Activated CD4-positive, alpha-beta T cell treated with anti-CD3 and anti-CD28 coated beads for 36 hours (primary cell): Measurements from ENCODE around the gene ZNF140. TPM values are rescaled to one million over a fixed set of nuclear protein-coding genes. Genes with fewer than 3 reads are reported as not detected.

Experiments used
- ATAC-seq: fragments of 200-7000 bp; cut with Tn5 transposase; one replicate; pipeline ENCODE4 v1.10.0; 2021; ENCODE audit warnings: mild to moderate bottlenecking, moderate library complexity
- CTCF ChIA-PET: fragments of 350-600 bp; sonication (Branson Sonifier 250); formaldehyde crosslinking; loops from one replicate; lab custom pipeline; 2021; ENCODE audit warnings: antibody characterized with exemption; lab: Charles Lee
- POLR2A ChIA-PET: fragments of 350-600 bp; sonication (Branson Sonifier 250); formaldehyde crosslinking; loops from one replicate; lab custom pipeline; 2021; ENCODE audit warnings: antibody characterized with exemption, inconsistent platforms; lab: Charles Lee
- DNase-seq: peaks from one replicate; pipeline ENCODE4 v3.0.0-alpha.2; 2020
- H3K27ac Mint-ChIP-seq: one replicate; pipeline ENCODE4 v1.8.0; 2021; ENCODE audit warnings: mixed read lengths
- H3K27me3 Mint-ChIP-seq: one replicate; pipeline ENCODE4 v1.8.0; 2021; ENCODE audit warnings: mixed read lengths
- H3K36me3 Mint-ChIP-seq: one replicate; pipeline ENCODE4 v1.8.0; 2021; ENCODE audit warnings: low read depth, mixed read lengths
- H3K4me1 Mint-ChIP-seq: one replicate; pipeline ENCODE4 v1.8.0; 2021; ENCODE audit warnings: mixed read lengths
- H3K4me3 Mint-ChIP-seq: one replicate; pipeline ENCODE4 v1.8.0; 2021; ENCODE audit warnings: mild to moderate bottlenecking, moderate library complexity, mixed read lengths
- H3K9me3 Mint-ChIP-seq: one replicate; pipeline ENCODE4 v1.8.0; 2021; ENCODE audit warnings: low read depth, mixed read lengths
- intact Hi-C, 2 experiments: fragments of 100-400 bp; cut with DNase I in 1 of 2; cut with micrococcal nuclease in 1 of 2; formaldehyde crosslinking; loops; one replicate each; pipeline versions ENCODE4 v1.14.2 to v1.15.1; 2022 to 2024; cut with DNase I, micrococcal nuclease
- total RNA-seq, 2 experiments: library from RNA; stranded (reverse); gene quantifications; one replicate each; pipeline ENCODE4 v1.2.3, GENCODE V29; 2021

Gene ZNF140
- 10 to 100 TPM; 13.3 to 14.3 TPM for total RNA-seq

DNA sequence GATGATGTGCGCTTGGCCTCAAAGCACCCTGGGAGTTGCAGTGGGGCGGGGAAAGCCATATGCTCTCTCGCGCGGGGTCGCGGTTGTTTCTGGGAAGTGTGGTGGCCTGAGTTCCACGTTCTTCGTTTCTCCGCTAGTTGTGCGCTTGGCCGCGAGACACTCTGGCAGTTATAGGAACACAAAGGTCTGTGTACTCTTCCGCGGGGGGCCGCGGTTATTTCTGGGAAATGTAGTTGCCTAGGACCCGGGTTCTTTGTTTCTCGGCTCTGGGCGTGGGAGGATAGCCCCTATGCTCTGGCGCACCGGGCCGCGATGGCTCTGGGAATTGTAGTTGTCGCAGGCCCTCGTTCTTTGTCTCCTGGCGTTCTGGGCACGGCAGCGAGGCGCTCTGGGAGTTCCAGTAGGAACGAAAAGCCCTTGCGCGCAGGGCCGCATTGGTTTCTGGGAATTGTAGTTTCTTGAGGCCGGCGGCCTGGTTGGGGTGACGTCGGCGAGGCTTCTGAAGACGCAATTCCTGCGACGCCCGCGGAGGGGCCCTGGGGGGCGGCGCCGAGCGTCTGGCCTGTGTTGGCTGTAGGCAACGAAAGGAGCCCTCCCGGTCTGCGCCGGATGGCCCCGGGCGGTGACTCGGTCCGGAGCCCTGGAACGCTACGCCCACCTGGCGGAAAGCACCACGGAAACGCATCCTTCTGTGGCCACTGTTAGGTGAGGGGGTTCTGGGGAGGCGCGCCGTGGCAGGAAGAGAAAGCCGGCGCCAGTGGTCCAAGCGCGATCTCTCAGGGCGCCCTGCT is at the start of gene ZNF140:
Gene ZNF140 (plus strand): TSS at position 556 of the 791 bp plus-strand sequence. CDS start 398 bp downstream, outside the sequence.
- intact Hi-C loops, result loop anchor here (1.0 kb wide), 10 partner anchors 43 to 370 kb away; partner anchors contain the start of genes CHFR (in 2 of the 2), ZNF10 (in 2 of the 2), ZNF26 (in 2 of the 2) and ZNF268 (in 2 of the 2)
- ChIA-PET CTCF (interaction anchor here (0.7 to 1.2 kb wide), 4 partner anchors 50 to 123 kb away, joined by 3 to 5 read pairs (median 3); partner anchors contain the start of genes ZNF10, ZNF268 and ZNF891), POLR2A (interaction anchor here (0.6 to 1.1 kb wide), 7 partner anchors 26 to 319 kb away, joined by 3 to 7 read pairs (median 5); partner anchors contain the start of genes ANKLE2, ZNF10, ZNF26 and ZNF268)
- H3K27ac Mint-ChIP-seq, result no peak within 1 kb of the TSS
- H3K4me3 Mint-ChIP-seq, result no peak within 1 kb of the TSS
- ATAC-seq, result peak; percentile 64
- peaks cover 54% of the 10 kb centered on the region for H3K9me3 Mint-ChIP-seq
- peaks cover 65% of the 10 kb centered on the region for H3K36me3 Mint-ChIP-seq
- H3K27me3 Mint-ChIP-seq, result no peaks in the 10 kb centered on the region
- DNase-seq, result peak; percentile 97
- H3K4me1 Mint-ChIP-seq, result peaks cover 13% of the 10 kb centered on the region

DNA sequence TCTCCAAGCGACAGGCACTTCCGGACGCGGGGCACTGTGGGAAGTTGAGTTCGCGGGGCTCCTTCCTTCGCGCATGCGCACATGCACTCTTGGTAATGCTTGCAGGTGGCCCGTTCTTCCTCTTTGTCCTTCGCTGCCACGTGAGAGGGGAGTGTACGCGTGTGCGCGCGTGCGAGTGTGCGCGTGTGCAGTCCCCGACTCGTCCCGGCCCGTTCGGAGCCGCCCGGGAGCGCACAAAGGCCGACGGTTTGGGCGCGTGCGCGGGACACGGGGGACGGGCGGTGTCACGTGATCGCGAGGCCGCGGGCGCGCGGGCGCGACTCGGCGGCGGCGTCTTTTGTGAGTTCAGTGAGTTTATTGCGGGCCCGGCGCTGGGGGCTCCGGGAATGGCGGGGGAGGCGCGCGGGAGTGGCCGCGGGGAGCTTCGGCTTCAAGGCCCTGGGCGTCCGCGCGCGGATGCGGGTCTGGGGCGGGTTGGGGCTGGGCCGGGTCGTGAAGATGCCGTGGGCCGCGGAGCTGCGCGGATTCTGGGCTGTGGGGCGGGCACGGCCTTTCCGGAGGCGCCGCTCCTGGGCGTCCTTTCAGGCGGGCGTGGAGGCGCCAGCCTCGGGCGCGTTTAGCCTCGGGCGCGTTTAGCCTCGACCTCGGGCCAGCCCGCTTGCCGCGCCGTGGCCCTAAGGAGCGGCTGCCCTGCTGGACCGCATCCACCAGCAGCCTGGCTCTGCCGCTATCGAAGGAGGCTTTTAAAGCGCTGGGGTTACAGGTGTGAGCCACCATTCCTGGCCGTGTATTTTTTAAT is 43.3 kb upstream of the ZNF140 start, which contains the start of gene ZNF84:
Gene ZNF84 (plus strand): TSS at position 303 of the 799 bp plus-strand sequence. CDS start 3,959 bp downstream, outside the sequence.
- no peaks in the 10 kb centered on the region for H3K27me3 Mint-ChIP-seq
- H3K4me1 Mint-ChIP-seq, result peaks cover 10% of the 10 kb centered on the region
- ChIA-PET CTCF (interaction anchor here (1.1 kb wide), 1 partner anchor 45 kb away, joined by 3 read pairs; no protein-coding TSS in a partner anchor), POLR2A (interaction anchor here (0.6 to 1.8 kb wide), 2 partner anchors 43 to 155 kb away, joined by 3 to 7 read pairs; no protein-coding TSS in a partner anchor)
- peak; percentile 98 for DNase-seq
- intact Hi-C loops, result loop anchor here (1.0 to 2.0 kb wide), 10 partner anchors 43 to 327 kb away; partner anchors contain the start of genes ZNF10 (in 2 of the 2), ZNF140 (in 2 of the 2), ZNF26 (in 2 of the 2) and ZNF891 (in 2 of the 2)
- H3K36me3 Mint-ChIP-seq, result peaks cover 56% of the 10 kb centered on the region
- H3K4me3 Mint-ChIP-seq, result peak within 1 kb of the TSS; percentile 85
- H3K27ac Mint-ChIP-seq, result peak within 1 kb of the TSS; percentile 94
- peak; percentile 97 for ATAC-seq
- H3K9me3 Mint-ChIP-seq, result peaks cover 44% of the 10 kb centered on the region

DNA sequence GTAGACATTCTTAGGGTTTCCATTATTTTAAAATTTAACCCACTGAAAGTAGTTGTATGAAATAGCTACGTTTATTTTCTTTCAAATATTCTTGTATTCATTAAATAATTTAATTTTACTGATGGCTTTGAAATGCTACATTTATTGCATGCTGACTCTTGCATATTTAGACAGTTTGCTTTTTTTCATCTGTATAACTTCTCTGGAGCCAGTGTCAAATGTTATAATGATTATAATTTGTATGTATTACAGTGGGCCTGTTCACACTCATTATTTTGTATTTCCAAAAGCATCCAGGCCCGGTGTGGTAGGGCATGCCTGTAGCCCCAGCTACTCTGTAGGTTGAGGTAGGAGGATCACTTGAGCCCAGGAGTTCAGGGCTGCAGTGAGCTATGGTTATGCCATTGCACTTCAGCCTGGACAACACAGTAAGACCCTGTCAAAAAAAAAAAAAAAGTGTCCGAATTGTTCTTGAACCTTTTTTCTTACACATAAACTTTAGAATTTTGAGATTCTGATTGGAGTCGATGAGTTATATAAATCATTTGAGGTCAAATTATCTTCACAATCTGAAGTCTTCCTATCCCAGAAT is 42.5 kb upstream of the ZNF140 start:
- Mint-ChIP-seq H3K27me3 (no peaks in the 10 kb centered on the region), H3K4me1 (peaks cover 10% of the 10 kb centered on the region), H3K27ac (peak overlapping the region; percentile 94), H3K4me3 (peak overlapping the region; percentile 85), H3K36me3 (peaks cover 64% of the 10 kb centered on the region), H3K9me3 (peaks cover 48% of the 10 kb centered on the region)
- no peak for DNase-seq
- no peak for ATAC-seq
- ChIA-PET POLR2A (interaction anchor here (0.7 to 1.8 kb wide), 2 partner anchors 42 to 758 kb away, joined by 3 to 7 read pairs; no protein-coding TSS in a partner anchor), CTCF (interaction anchor here (0.7 to 1.1 kb wide), 4 partner anchors 8 to 213 kb away, joined by 3 read pairs; no protein-coding TSS in a partner anchor)
- intact Hi-C loops, result no loop called here

DNA sequence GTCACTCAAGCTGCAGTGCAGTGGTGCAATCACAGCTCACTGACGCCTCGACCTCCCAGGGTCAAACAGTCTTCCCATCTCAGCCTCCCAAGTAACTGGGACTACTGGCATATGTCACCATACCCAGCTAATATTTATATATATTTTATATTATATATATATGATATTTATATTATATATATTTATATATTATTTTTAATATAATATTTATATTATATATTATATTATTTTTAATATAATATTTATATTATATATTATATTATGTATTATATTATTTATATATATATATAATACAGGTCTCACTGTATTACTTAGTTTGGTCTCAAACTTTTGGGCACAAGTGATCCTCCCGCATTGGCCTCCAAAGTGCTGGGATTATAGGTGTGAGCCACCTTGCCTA is 34.0 kb upstream of the ZNF140 start:
- peaks cover 97% of the 10 kb centered on the region for H3K36me3 Mint-ChIP-seq
- peaks cover 64% of the 10 kb centered on the region for H3K9me3 Mint-ChIP-seq

DNA sequence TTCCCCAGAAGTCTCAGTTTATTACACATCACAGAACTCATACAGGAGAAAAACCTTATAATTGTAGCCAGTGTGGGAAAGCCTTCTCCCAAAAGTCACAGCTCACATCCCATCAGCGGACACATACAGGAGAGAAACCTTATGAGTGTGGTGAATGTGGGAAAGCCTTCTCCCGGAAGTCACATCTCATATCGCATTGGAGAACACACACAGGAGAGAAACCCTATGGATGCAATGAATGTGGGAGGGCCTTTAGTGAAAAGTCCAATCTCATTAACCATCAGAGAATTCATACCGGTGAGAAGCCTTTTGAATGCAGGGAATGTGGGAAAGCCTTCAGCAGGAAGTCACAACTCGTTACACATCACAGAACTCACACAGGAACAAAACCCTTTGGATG is 23.3 kb upstream of the ZNF140 start:
- DNase-seq, result no peak
- Mint-ChIP-seq H3K27me3 (no peaks in the 10 kb centered on the region), H3K4me1 (no peaks in the 10 kb centered on the region), H3K9me3 (peaks cover 57% of the 10 kb centered on the region), H3K4me3 (peak overlapping the region; percentile 23), H3K36me3 (peaks cover 67% of the 10 kb centered on the region), H3K27ac (no peak overlapping the region)
- intact Hi-C loops, result loop anchor here in 1 of 2 experiments (5.0 kb wide), 3 partner anchors 50 to 130 kb away; no protein-coding TSS in a partner anchor
- POLR2A ChIA-PET, result no interaction called here
- no peak for ATAC-seq
- CTCF ChIA-PET, result interaction anchor here (1.0 to 1.4 kb wide), 2 partner anchors 11 to 49 kb away, joined by 3 to 5 read pairs; no protein-coding TSS in a partner anchor

More for the DNA sequence above, 34.0 kb upstream of the ZNF140 start:
- CTCF ChIA-PET, result no interaction called here
- Mint-ChIP-seq H3K27ac (no peak overlapping the region), H3K27me3 (no peaks in the 10 kb centered on the region), H3K4me1 (no peaks in the 10 kb centered on the region), H3K4me3 (no peak overlapping the region)
- intact Hi-C loops, result no loop called here
- ATAC-seq (no peak), DNase-seq (no peak)
- POLR2A ChIA-PET, result no interaction called here

DNA sequence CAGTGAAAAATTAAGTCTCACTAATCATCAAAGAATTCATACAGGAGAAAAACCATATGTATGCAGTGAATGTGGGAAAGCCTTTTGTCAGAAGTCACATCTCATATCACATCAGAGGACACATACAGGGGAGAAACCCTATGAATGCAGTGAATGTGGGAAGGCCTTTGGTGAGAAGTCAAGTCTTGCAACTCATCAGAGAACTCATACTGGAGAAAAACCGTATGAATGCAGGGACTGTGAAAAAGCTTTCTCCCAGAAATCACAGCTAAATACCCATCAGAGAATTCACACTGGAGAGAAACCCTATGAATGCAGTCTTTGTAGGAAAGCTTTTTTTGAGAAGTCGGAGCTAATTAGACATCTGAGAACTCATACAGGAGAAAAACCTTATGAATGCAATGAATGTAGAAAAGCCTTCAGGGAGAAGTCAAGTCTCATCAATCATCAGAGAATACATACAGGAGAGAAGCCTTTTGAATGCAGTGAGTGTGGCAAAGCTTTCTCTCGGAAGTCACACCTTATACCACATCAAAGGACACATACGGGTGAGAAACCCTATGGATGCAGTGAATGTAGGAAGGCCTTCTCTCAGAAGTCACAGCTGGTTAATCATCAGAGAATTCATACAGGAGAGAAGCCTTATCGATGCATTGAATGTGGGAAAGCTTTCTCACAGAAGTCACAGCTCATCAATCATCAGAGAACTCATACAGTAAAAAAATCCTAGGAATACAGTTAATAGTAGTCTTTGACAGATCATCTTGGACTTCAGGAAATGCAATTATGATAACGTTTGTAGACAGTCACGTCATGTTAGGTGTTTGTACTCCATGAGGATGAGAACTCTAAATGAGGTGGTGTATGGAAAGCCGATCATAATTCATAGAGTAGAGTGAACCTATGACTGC is 22.3 kb upstream of the ZNF140 start:
- Mint-ChIP-seq H3K27ac (no peak overlapping the region), H3K9me3 (peaks cover 60% of the 10 kb centered on the region), H3K36me3 (peaks cover 66% of the 10 kb centered on the region), H3K27me3 (no peaks in the 10 kb centered on the region), H3K4me3 (no peak overlapping the region), H3K4me1 (no peaks in the 10 kb centered on the region)
- CTCF ChIA-PET, result interaction anchor here (0.8 to 1.0 kb wide), 2 partner anchors 48 to 144 kb away, joined by 3 read pairs; no protein-coding TSS in a partner anchor
- intact Hi-C loops, result loop anchor here in 1 of 2 experiments (5.0 kb wide), 3 partner anchors 49 to 131 kb away; no protein-coding TSS in a partner anchor
- DNase-seq (no peak), ATAC-seq (no peak)
- POLR2A ChIA-PET, result no interaction called here

DNA sequence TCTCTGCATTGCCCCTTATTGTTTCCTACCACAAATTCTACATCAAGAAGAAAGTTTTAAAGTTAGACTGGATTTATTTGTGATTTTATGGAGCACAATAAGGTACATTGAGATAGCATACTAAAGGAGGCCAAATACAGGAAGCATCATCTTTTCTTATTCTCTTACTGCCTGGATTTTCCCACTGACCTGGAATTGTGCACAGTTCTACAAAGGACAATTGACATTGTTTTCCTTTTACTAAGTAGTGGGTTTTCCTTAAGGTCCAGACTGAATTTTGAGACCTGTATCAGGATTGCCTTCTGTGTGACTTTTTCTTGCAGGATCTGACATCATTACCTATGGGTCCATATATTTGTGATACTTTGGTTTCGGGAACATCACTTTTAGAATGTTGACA is 18.8 kb upstream of the ZNF140 start:
- Mint-ChIP-seq H3K27ac (no peak overlapping the region), H3K27me3 (no peaks in the 10 kb centered on the region), H3K4me3 (no peak overlapping the region), H3K9me3 (peaks cover 73% of the 10 kb centered on the region), H3K36me3 (peaks cover 59% of the 10 kb centered on the region), H3K4me1 (no peaks in the 10 kb centered on the region)
- POLR2A ChIA-PET, result no interaction called here
- intact Hi-C loops, result no loop called here
- DNase-seq (no peak), ATAC-seq (no peak)
- CTCF ChIA-PET, result no interaction called here

DNA sequence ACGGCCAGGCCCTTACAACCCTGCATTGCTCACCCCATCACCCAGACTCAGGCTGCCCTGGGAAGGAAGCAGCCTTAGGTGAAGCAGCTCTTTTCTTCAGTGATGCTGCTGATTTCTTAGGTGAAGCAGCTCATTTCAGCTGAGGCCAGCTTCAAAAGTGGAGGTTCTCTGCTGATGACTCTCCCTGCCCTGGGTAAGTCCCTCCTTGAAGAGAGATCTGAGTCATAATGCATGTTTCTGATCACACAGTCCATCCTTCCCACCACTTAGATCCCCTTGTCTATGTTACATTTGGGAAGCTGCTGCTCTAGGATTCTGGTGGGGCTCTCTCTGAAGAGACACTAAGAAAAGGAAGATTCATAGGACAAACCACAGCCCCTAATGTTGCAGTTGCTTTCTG is 17.2 kb upstream of the ZNF140 start:
- ChIA-PET POLR2A (no interaction called here), CTCF (no interaction called here)
- Mint-ChIP-seq H3K27me3 (no peaks in the 10 kb centered on the region), H3K4me1 (no peaks in the 10 kb centered on the region), H3K27ac (no peak overlapping the region), H3K9me3 (peaks cover 67% of the 10 kb centered on the region), H3K4me3 (no peak overlapping the region), H3K36me3 (peaks cover 51% of the 10 kb centered on the region)
- DNase-seq (no peak), ATAC-seq (peak; percentile 60)
- intact Hi-C loops, result no loop called here

DNA sequence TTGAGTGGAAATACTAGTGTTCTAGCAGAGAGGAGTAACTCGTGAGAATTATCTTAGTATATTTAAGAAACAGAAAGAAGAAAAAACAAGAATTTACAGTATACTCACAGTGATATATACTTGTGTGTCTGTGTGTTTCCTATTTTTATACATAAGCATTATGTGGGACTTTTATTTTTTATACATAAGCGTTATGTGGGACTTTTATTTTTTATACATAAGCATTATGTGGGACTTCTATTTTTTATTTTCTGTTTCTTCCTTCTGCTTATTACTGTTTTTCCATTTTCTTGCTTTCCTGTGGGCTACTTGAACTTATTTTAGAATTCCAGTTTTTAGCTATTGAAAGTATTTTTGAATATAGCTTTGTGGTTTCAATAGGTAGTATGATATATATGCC is 6.9 kb upstream of the ZNF140 start:
- Mint-ChIP-seq H3K27ac (no peak overlapping the region), H3K27me3 (no peaks in the 10 kb centered on the region), H3K4me1 (no peaks in the 10 kb centered on the region), H3K36me3 (peaks cover 23% of the 10 kb centered on the region), H3K9me3 (peaks cover 46% of the 10 kb centered on the region), H3K4me3 (no peak overlapping the region)
- ChIA-PET POLR2A (no interaction called here), CTCF (no interaction called here)
- no peak for ATAC-seq
- intact Hi-C loops, result no loop called here
- DNase-seq, result no peak
